Memory B cell (primary cell): Measurements from ENCODE around the gene DCAF7.

Experiments used
- ATAC-seq: fragments of 150-1000 bp; cut with Tn5 transposase; 2 replicates; pipeline ENCODE4 v1.10.0; 2021; ENCODE audit warnings: low read depth, mild to moderate bottlenecking, moderate library complexity
- DNase-seq, 2 donors: peaks; one replicate each; pipeline ENCODE4 v3.0.0; 2022; ENCODE audit warnings: low spot score in 2 of 2
- H3K27ac Mint-ChIP-seq: one replicate; pipeline ENCODE4 v1.8.0; 2022; ENCODE audit warnings: mild to moderate bottlenecking, moderate library complexity, mixed read lengths
- H3K27me3 Mint-ChIP-seq: one replicate; pipeline ENCODE4 v1.8.0; 2022; ENCODE audit warnings: mixed read lengths
- H3K36me3 Mint-ChIP-seq: one replicate; pipeline ENCODE4 v1.8.0; 2022; ENCODE audit warnings: mild to moderate bottlenecking, mixed read lengths
- H3K4me1 Mint-ChIP-seq: one replicate; pipeline ENCODE4 v1.8.0; 2022; ENCODE audit warnings: mixed read lengths
- H3K4me3 Mint-ChIP-seq: one replicate; pipeline ENCODE4 v1.8.0; 2022; ENCODE audit warnings: mild to moderate bottlenecking, moderate library complexity, mixed read lengths
- H3K9me3 Mint-ChIP-seq: one replicate; pipeline ENCODE4 v1.8.0; 2022; ENCODE audit warnings: mixed read lengths

DCAF7 gene

GRCh38 chr17:63631062-63631461 is 80.8 kb downstream of the DCAF7 start:
- no peaks in the 10 kb centered on the region for H3K27me3 Mint-ChIP-seq

DNA sequence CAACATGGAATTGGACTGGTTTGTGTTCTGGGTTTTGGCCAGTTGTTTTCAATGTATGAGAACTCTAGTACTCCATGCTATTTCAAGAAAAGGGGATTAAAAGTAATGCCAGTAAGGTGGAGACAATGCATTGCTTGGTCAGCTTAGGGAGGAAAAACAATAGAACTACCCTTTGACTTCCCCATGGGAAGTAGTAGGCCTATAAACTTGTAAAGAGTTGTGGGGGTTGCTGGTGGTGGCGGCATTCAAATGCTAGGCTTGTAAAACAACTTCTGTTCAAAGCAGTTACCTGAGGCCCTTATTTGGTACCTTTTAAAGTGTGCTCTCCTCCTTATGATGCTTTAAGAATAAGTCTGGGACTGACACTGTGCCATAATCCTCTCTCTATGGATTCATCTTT is 81.3 kb downstream of the DCAF7 start:
- Mint-ChIP-seq H3K4me3 (no peak overlapping the region), H3K9me3 (no peaks in the 10 kb centered on the region), H3K27ac (no peak overlapping the region), H3K4me1 (peaks cover 17% of the 10 kb centered on the region), H3K27me3 (no peaks in the 10 kb centered on the region), H3K36me3 (peaks cover 21% of the 10 kb centered on the region)
- DNase-seq (no peak), ATAC-seq (no peak)

More at GRCh38 chr17:63631062-63631461, 80.8 kb downstream of the DCAF7 start:
- Mint-ChIP-seq H3K36me3 (peaks cover 15% of the 10 kb centered on the region), H3K4me1 (peaks cover 21% of the 10 kb centered on the region), H3K4me3 (no peak overlapping the region), H3K27ac (no peak overlapping the region), H3K9me3 (no peaks in the 10 kb centered on the region)
- DNase-seq (no peak), ATAC-seq (no peak)

DNA sequence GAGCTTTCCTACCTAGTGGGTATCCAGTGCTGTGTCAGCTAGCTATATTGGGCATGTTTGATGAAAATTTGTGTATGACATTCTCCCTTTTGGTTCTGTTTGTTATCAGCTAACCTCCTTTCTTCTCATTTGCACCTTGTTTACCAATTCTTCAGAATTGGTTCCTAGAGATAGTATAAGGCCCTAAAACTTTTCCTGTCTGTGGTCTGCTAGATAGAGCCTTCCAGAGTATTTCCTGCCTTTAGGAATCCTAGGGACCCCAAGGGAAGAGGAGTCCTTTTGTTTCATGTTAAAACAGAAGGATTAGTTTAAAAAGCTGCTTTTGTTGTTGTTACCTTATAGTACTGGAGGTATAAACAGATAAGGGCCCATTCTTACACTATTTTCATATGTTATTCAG is 83.5 kb downstream of the DCAF7 start:
- peaks cover 27% of the 10 kb centered on the region for H3K36me3 Mint-ChIP-seq
- no peaks in the 10 kb centered on the region for H3K27me3 Mint-ChIP-seq
- peaks cover 11% of the 10 kb centered on the region for H3K4me1 Mint-ChIP-seq
- no peaks in the 10 kb centered on the region for H3K9me3 Mint-ChIP-seq
- no peak overlapping the region for H3K27ac Mint-ChIP-seq
- ATAC-seq: no peak
- no peak overlapping the region for H3K4me3 Mint-ChIP-seq
- no peak for DNase-seq

- Mint-ChIP-seq H3K9me3 (no peaks in the 10 kb centered on the region), H3K4me1 (peaks cover 13% of the 10 kb centered on the region), H3K4me3 (no peak overlapping the region), H3K27me3 (no peaks in the 10 kb centered on the region), H3K36me3 (peaks cover 27% of the 10 kb centered on the region), H3K27ac (no peak overlapping the region)
- ATAC-seq (no peak), DNase-seq (no peak)
Observed at GRCh38 chr17:63634163-63634562, 83.9 kb downstream of the DCAF7 start.

- H3K27me3 Mint-ChIP-seq: no peaks in the 10 kb centered on the region
- no peak overlapping the region for H3K4me3 Mint-ChIP-seq
- H3K9me3 Mint-ChIP-seq: no peaks in the 10 kb centered on the region
- peaks cover 24% of the 10 kb centered on the region for H3K36me3 Mint-ChIP-seq
- H3K4me1 Mint-ChIP-seq: peaks cover 16% of the 10 kb centered on the region
- DNase-seq: no peak
- no peak for ATAC-seq
- H3K27ac Mint-ChIP-seq: no peak overlapping the region
Observed at GRCh38 chr17:63634816-63635215, 84.5 kb downstream of the DCAF7 start.

- no peak for ATAC-seq
- no peak for DNase-seq
- no peaks in the 10 kb centered on the region for H3K9me3 Mint-ChIP-seq
- no peaks in the 10 kb centered on the region for H3K27me3 Mint-ChIP-seq
- H3K4me3 Mint-ChIP-seq: no peak overlapping the region
- peaks cover 16% of the 10 kb centered on the region for H3K4me1 Mint-ChIP-seq
- H3K27ac Mint-ChIP-seq: no peak overlapping the region
- peaks cover 24% of the 10 kb centered on the region for H3K36me3 Mint-ChIP-seq
Observed at GRCh38 chr17:63635290-63635689, 85.0 kb downstream of the DCAF7 start.

GRCh38 chr17:63635787-63636186 is 85.5 kb downstream of the DCAF7 start:
- peaks cover 16% of the 10 kb centered on the region for H3K4me1 Mint-ChIP-seq
- no peak for ATAC-seq
- no peaks in the 10 kb centered on the region for H3K27me3 Mint-ChIP-seq
- no peak overlapping the region for H3K4me3 Mint-ChIP-seq
- H3K36me3 Mint-ChIP-seq: peaks cover 24% of the 10 kb centered on the region
- no peak for DNase-seq
- no peaks in the 10 kb centered on the region for H3K9me3 Mint-ChIP-seq
- no peak overlapping the region for H3K27ac Mint-ChIP-seq

DNA sequence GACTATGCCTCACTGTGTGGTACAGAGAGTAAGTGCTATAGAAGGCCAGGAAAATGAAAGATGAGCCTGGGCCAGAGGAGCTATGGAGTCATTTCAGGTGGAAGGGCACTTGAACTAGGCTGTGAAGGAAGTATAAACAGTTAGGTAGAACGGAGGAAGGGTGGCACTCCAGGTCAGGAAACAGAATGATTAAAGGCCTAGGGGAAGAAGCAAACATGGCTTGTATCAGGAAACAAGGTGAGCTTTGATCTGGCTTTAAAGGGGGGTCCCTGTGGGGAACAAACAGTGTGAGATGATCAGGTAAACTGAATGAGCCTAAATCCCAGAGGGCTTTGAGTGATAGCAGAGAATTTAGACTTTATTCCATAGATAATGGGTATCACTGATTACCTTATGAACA is 88.8 kb downstream of the DCAF7 start:
- Mint-ChIP-seq H3K36me3 (peaks cover 16% of the 10 kb centered on the region), H3K9me3 (no peaks in the 10 kb centered on the region)

GRCh38 chr17:63640038-63640437 is 89.8 kb downstream of the DCAF7 start:
- DNase-seq (no peak), ATAC-seq (no peak)
- Mint-ChIP-seq H3K36me3 (peaks cover 14% of the 10 kb centered on the region), H3K4me1 (peaks cover 14% of the 10 kb centered on the region), H3K9me3 (no peaks in the 10 kb centered on the region), H3K4me3 (no peak overlapping the region), H3K27ac (no peak overlapping the region), H3K27me3 (no peaks in the 10 kb centered on the region)

More for the DNA sequence above, 88.8 kb downstream of the DCAF7 start:
- H3K4me3 Mint-ChIP-seq: no peak overlapping the region
- H3K4me1 Mint-ChIP-seq: peaks cover 9% of the 10 kb centered on the region
- DNase-seq: no peak
- H3K27me3 Mint-ChIP-seq: no peaks in the 10 kb centered on the region
- no peak for ATAC-seq
- peak overlapping the region; percentile 12 for H3K27ac Mint-ChIP-seq

DNA sequence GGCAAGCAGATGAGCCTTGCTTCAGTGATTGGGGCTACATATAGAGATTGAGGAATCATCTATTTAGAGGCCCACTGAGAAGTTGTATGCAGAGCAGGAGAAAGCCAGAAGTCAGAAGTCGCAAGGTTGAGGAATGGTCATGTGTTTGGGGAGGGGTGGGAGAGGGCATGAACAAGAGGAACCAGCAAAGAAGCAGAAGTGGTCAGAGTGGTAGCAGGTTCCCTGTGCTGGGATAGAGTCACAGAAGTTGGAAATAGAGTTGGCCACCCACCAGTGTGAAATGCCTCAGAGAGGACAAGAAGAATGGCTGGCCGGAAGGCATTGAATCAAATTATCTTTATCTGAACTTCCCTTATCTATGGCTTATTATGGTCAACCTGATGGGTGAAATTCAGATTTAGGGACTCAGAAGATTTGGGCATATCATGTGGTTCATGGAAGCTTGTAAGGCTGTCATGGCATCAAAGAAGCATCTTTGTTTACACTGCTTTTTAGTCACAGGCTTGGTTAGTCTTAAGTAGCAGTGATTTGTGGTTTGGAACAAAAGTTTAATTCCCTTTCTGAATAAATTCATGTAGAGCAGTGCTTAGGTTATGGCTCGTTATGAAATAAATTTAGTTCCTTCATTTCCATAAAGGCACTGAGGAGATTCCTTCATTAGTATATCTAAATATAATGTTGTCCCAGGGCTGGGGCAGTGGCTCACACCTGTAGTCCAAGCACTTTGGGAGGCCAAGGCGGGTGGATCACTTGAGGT is 91.6 kb downstream of the DCAF7 start:
- Mint-ChIP-seq H3K36me3 (peaks cover 4% of the 10 kb centered on the region), H3K9me3 (no peaks in the 10 kb centered on the region), H3K4me1 (peaks cover 28% of the 10 kb centered on the region), H3K27me3 (no peaks in the 10 kb centered on the region), H3K27ac (peak overlapping the region; percentile 82), H3K4me3 (no peak overlapping the region)
- DNase-seq: no peak
- no peak for ATAC-seq
